K562 (cell line): ENCODE measurements around the gene ARPC4. TPM values are rescaled to one million over a fixed set of nuclear protein-coding genes. Genes with fewer than 3 reads are reported as not detected.

ENCODE experiments used
- ATAC-seq: fragments of 200-7000 bp; cut with Tn5 transposase; 3 replicates; pipeline ENCODE4 v1.9.1; 2020; ENCODE audit warnings: moderate library complexity
- BruUV-seq: library from RNA; stranded (reverse); fragments of 400-500 nt; replicated peaks from 2 replicates; lab custom pipeline; 2021; lab: Mats Ljungman, UMichigan
- CTCF ChIA-PET: fragments of 300-600 bp; formaldehyde crosslinking; extraction: SDS; loops from one replicate; lab custom pipeline; 2021; ENCODE audit warnings: low intra/inter-chr PET ratio; lab: Yijun Ruan, JAX
- POLR2A ChIA-PET: fragments of 300-600, 350-650 bp; sonication (Branson Sonifier 250); formaldehyde crosslinking; extraction: SDS; loops from one replicate; lab custom pipeline; 2021; ENCODE audit warnings: antibody characterized with exemption, inconsistent platforms; lab: Yijun Ruan, JAX
- DNase-seq, 4 experiments: peaks; one replicate each; pipeline versions ENCODE4 v3.0.0 to v3.0.0-alpha.2; 2011 to 2018; ENCODE audit warnings: low spot score in 3 of 4, mixed read lengths in 3 of 4; ENCODE audit errors: extremely low read depth in 1 of 4
- FAIRE-seq: peaks from 2 replicates; lab custom pipeline; 2011; peaks lifted over from hg19 to GRCh38; lab: Jason Lieb, UNC
- H2AFZ ChIP-seq: 2 replicates; pipeline ENCODE4 v1.6.0; 2011; ENCODE audit warnings: low read depth, low read length, control low read depth, inconsistent platforms
- H3K27ac ChIP-seq: fragments of 200-600 bp; 3 replicates; pipeline ENCODE4 v1.8.0; 2011; ENCODE audit warnings: low read depth, mild to moderate bottlenecking, control low read depth, inconsistent platforms, low read length, moderate library complexity, mixed read lengths; ENCODE audit errors: extremely low read depth
- H3K27me3 ChIP-seq, 2 experiments: fragments of 300-600 bp in 1 of 2; 2 replicates in 1 of 2; 3 replicates in 1 of 2; pipeline versions ENCODE4 v1.6.0 to v1.8.0; 2011; ENCODE audit warnings: inconsistent platforms in 2 of 2, low read length in 2 of 2, mild to moderate bottlenecking in 1 of 2, mixed read lengths in 1 of 2, moderate library complexity in 1 of 2; ENCODE audit not compliant: control insufficient read depth in 2 of 2, insufficient read depth in 2 of 2
- H3K36me3 ChIP-seq: fragments of 300-600 bp; 3 replicates; pipeline ENCODE4 v1.8.0; 2011; ENCODE audit warnings: mild to moderate bottlenecking, low read length, inconsistent platforms; ENCODE audit not compliant: control insufficient read depth, insufficient read depth
- H3K4me1 ChIP-seq, 2 experiments: fragments of 200-600 bp in 1 of 2; replicated peaks in 1 of 2; 2 replicates in 1 of 2; 3 replicates in 1 of 2; pipeline versions ENCODE4 v1.5.1 to v1.8.0; 2011; ENCODE audit warnings: inconsistent platforms in 2 of 2, low read length in 2 of 2, mild to moderate bottlenecking in 1 of 2, mixed read lengths in 1 of 2, moderate library complexity in 1 of 2; ENCODE audit not compliant: control insufficient read depth in 2 of 2, insufficient read depth in 2 of 2
- H3K4me2 ChIP-seq: 2 replicates; pipeline ENCODE4 v1.6.1; 2011; ENCODE audit warnings: low read length, control low read depth, inconsistent platforms, mixed read lengths; ENCODE audit not compliant: insufficient read depth
- H3K4me3 ChIP-seq: fragments of 200-600 bp; sonication (generic), shearing (Covaris generic); 2 replicates; pipeline ENCODE4 v1.5.1; 2016; ENCODE audit warnings: control low read depth, inconsistent platforms
- H3K79me2 ChIP-seq: fragments of 200-600 bp; 3 replicates; pipeline ENCODE4 v1.8.0; 2011; ENCODE audit warnings: low read length, inconsistent platforms; ENCODE audit not compliant: control insufficient read depth, insufficient read depth
- H3K9ac ChIP-seq, 2 experiments: 2 replicates each; pipeline versions ENCODE4 v1.6.0 to v1.6.1; 2011; ENCODE audit warnings: low read depth in 2 of 2, low read length in 2 of 2, control low read depth in 1 of 2, inconsistent platforms in 1 of 2, mild to moderate bottlenecking in 1 of 2, mixed read lengths in 1 of 2; ENCODE audit not compliant: insufficient read depth in 1 of 2
- H3K9me1 ChIP-seq: one replicate; pipeline ENCODE4 v1.6.0; 2011; ENCODE audit warnings: inconsistent platforms, mild to moderate bottlenecking, low read length, moderate library complexity; ENCODE audit not compliant: control insufficient read depth, insufficient read depth
- H3K9me3 ChIP-seq: replicated peaks from 2 replicates; pipeline ENCODE4 v1.5.1; 2011; ENCODE audit warnings: low read depth, low read length, inconsistent platforms; ENCODE audit not compliant: control insufficient read depth, insufficient read depth
- H4K20me1 ChIP-seq: replicated peaks from 2 replicates; pipeline ENCODE4 v1.6.1; 2011; ENCODE audit warnings: low read length, inconsistent platforms, mixed read lengths; ENCODE audit not compliant: control insufficient read depth, insufficient read depth
- CBX1 ChIP-seq: sonication (generic); IDR thresholded peaks from 2 replicates; pipeline ENCODE4 v1.6.1; 2016; ENCODE audit warnings: antibody characterized with exemption, low read depth, mild to moderate bottlenecking
- CXXC5 ChIP-seq: fragments of 250-450 bp; sonication (Bioruptor Pico); IDR thresholded peaks from 2 replicates; pipeline ENCODE4 v1.8.0; 2022; ENCODE audit warnings: inconsistent platforms, mild to moderate bottlenecking, moderate library complexity
- HDAC2 ChIP-seq: fragments of 450-650 bp; IDR thresholded peaks from 2 replicates; pipeline ENCODE4 v1.6.1; 2016; ENCODE audit warnings: mild to moderate bottlenecking
- MAFF ChIP-seq: IDR thresholded peaks from 2 replicates; pipeline ENCODE4 v1.6.1; 2012; ENCODE audit warnings: low read length, improper control_type of control experiment
- MNT ChIP-seq, 2 experiments: fragments of 450-650 bp; conservative IDR thresholded peaks; 2 replicates each; pipeline ENCODE4 v1.6.1; 2017; ENCODE audit warnings: mild to moderate bottlenecking in 2 of 2, moderate library complexity in 2 of 2
- SIN3B ChIP-seq: fragments of 450-650 bp; IDR thresholded peaks from 2 replicates; pipeline ENCODE4 v1.6.1; 2017; ENCODE audit warnings: low read depth, mild to moderate bottlenecking, moderate library complexity
- SMARCA5 ChIP-seq: fragments of 450-650 bp; IDR thresholded peaks from 2 replicates; pipeline ENCODE4 v1.6.1; 2016
- SRSF3 ChIP-seq: fragments of 200-400 bp; formaldehyde crosslinking; IDR thresholded peaks from 2 replicates; pipeline ENCODE4 v1.6.1; 2016; ENCODE audit warnings: mild to moderate bottlenecking, low read length, moderate library complexity; ENCODE audit not compliant: insufficient read depth
- ZNF239 ChIP-seq: fragments of 250-450 bp; sonication (Bioruptor Pico); IDR thresholded peaks from 2 replicates; pipeline ENCODE4 v1.4.0; 2020; ENCODE audit warnings: mild to moderate bottlenecking
- ZNF282 ChIP-seq: sonication (generic); formaldehyde crosslinking; IDR thresholded peaks from 2 replicates; pipeline ENCODE4 v1.8.1; 2023; ENCODE audit warnings: missing genetic modification reagents
- ZNF398 ChIP-seq: fragments of 250-450 bp; sonication (Bioruptor Pico); IDR thresholded peaks from 2 replicates; pipeline ENCODE4 v1.8.0; 2021; ENCODE audit warnings: moderate library complexity, mild to moderate bottlenecking, inconsistent platforms
- ZNF707 ChIP-seq: fragments of 250-450 bp; sonication (Bioruptor Pico); conservative IDR thresholded peaks from 2 replicates; pipeline ENCODE4 v1.8.0; 2022; ENCODE audit warnings: inconsistent platforms, mild to moderate bottlenecking, moderate library complexity
- ZSCAN29 ChIP-seq: fragments of 450-650 bp; IDR thresholded peaks from 2 replicates; pipeline ENCODE4 v1.6.1; 2017
- WGBS: fragments of 100-300 bp; shearing (Covaris generic); methylation state at CpG from one replicate; pipeline ENCODE4 v1.1.6; 2016; ENCODE audit warnings: low coverage, mixed read lengths; ENCODE audit not compliant: insufficient coverage; ENCODE audit errors: missing lambda C conversion rate; 5-methylcytosine and 5-hydroxymethylcytosine counted together
- in situ Hi-C: fragments of 300-500 bp; cut with MboI; formaldehyde crosslinking; loops from 4 replicates; pipeline ENCODE4 v1.15.0; 2018; ENCODE audit warnings: inconsistent platforms, mixed read lengths
- intact Hi-C: fragments of 100-400 bp; cut with micrococcal nuclease; formaldehyde crosslinking; loops from 2 replicates; pipeline ENCODE4 v1.14.2; 2022
- polyA plus RNA-seq, 8 experiments: library from polyadenylated mRNA; depleted of rRNA in 4 of 8; stranded (reverse) in 5 of 8; unstranded in 3 of 8; fragments of >200 nt; fragmentation: Nextera tagmentation in 2 of 8; fragmentation: Illumina TruSeq in 1 of 8; extraction: Ambion mirVana in 2 of 8; extraction: Trizol in 1 of 8; gene quantifications; 2 replicates each; pipeline versions ENCODE4 v1.2.1 to v1.2.3, GENCODE V29; 2011 to 2014; ENCODE audit warnings: inconsistent platforms in 1 of 8, missing spikeins in 1 of 8
- total RNA-seq, 7 experiments: library from RNA; depleted of rRNA in 6 of 7; stranded (reverse); fragments of >200 nt in 6 of 7; fragmentation: Illumina TruSeq in 2 of 7; extraction: Trizol in 2 of 7; gene quantifications; 2 replicates each; pipeline versions ENCODE4 v1.2.1 to v1.2.3, GENCODE V29; 2011 to 2021; ENCODE audit warnings: low replicate concordance in 1 of 7
- TF ChIP-seq, protein P1 (sequence below): fragments of 450-650 bp; conservative IDR thresholded peaks from 2 replicates; pipeline ENCODE4 v1.6.1; 2016; ENCODE audit warnings: missing genetic modification characterization, low read depth, mild to moderate bottlenecking, control low read depth, missing compliant biosample characterization

The ARPC4 gene
- total and polyA plus RNA-seq, 9 of the 15 experiments (the other 6 are each of a cell fraction or from before 2014, with no cell fraction given) = 20.1 to 153 (median 119) TPM

DNA sequence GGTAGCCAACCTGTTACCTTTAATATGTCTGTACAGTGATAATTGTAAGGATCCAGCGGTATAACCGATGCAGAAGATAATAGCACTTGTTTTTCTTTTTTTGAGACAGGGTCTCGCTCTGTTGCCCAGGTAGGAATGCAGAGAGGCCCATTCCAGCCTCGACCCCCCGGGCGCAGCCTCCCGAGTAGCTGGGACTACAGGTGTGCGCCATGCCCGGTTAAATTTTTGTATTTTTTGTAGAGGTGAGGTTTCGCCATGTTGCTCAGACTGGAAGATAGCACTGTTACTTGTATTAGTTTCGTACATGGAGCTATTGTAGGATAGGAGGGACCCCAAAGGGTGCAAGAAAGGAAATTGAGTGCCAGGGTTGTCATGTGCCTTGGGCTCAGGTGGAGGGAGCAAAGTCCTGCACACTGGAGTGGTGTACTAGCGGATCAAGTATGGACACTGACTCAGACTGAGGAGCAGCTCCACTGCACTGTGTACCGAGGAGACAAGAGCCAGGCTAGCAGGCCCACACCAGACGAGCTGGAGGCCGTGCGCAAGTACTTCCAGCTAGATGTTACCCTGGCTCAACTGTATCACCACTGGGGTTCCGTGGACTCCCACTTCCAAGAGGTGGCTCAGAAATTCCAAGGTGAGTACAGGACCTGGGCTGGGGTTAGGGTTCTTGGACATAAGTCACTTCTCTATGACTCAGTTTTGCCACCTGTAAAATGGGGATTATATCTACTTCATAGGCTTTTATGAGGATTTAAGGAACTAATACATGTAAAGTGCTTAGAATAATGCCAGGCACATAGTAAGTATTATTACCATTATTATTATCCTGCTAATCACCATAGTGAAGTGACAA lies 42.1 kb upstream of the ARPC4 start:
- ChIA-PET POLR2A (interaction anchor here (0.6 to 1.5 kb wide), 11 partner anchors 11 to 435 kb away, joined by 3 to 5 read pairs (median 3); partner anchors contain the start of gene BRPF1), CTCF (no interaction called here)
- Histone ChIP-seq H3K4me3 (peak overlapping the region; percentile 69), H4K20me1 (no peaks in the 10 kb centered on the region), H3K9me1 (no peaks in the 10 kb centered on the region), H3K79me2 (peaks cover 16% of the 10 kb centered on the region), H2AFZ (peak overlapping the region; percentile 95), H3K27me3 (no peaks in the 10 kb centered on the region), H3K4me2 (peak overlapping the region; percentile 95), H3K27ac (peak overlapping the region; percentile 82), H3K4me1 (peaks cover 12 to 31% of the 10 kb centered on the region in 2 experiments; a peak in 4 of 5 replicates), H3K9ac (peak overlapping the region; percentile 78 to 92), H3K9me3 (no peaks in the 10 kb centered on the region), H3K36me3 (peaks cover 64% of the 10 kb centered on the region)
- in situ Hi-C loops = no loop called here
- no TSS peak for BruUV-seq
- ATAC-seq = peak; percentile 13
- DNase-seq = peak; percentile 48 to 60 (median 50)
- FAIRE-seq = no peak
- intact Hi-C loops = loop anchor here (1.0 kb wide), 1 partner anchor 42 kb away; the partner anchor contains the start of gene TADA3
- WGBS = 14% methylated on average over 17 of the region's 17 CpGs
- TF ChIP-seq ZNF707 (CRISPR knock-in tag) (no peak), CXXC5 (CRISPR knock-in tag) (no peak), SRSF3 (no peak), ZSCAN29 (no peak), SMARCA5 (peak; percentile 90), SIN3B (no peak), MAFF (no peak), CBX1 (peak; percentile 68; the same call in 1 of the 2 replicates), ZNF282 (CRISPR knock-in tag) (no peak), ZNF398 (CRISPR knock-in tag) (no peak), MNT (conservative IDR thresholded peaks at IDR 0.05) (no peak), HDAC2 (peak; percentile 89), ZNF239 (CRISPR knock-in tag) (no peak)
- TF ChIP-seq, protein P1, sequence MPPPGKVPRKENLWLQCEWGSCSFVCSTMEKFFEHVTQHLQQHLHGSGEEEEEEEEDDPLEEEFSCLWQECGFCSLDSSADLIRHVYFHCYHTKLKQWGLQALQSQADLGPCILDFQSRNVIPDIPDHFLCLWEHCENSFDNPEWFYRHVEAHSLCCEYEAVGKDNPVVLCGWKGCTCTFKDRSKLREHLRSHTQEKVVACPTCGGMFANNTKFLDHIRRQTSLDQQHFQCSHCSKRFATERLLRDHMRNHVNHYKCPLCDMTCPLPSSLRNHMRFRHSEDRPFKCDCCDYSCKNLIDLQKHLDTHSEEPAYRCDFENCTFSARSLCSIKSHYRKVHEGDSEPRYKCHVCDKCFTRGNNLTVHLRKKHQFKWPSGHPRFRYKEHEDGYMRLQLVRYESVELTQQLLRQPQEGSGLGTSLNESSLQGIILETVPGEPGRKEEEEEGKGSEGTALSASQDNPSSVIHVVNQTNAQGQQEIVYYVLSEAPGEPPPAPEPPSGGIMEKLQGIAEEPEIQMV = no peak
